ENCODE measurements around the gene ESCO1.

Gene ESCO1

DNA sequence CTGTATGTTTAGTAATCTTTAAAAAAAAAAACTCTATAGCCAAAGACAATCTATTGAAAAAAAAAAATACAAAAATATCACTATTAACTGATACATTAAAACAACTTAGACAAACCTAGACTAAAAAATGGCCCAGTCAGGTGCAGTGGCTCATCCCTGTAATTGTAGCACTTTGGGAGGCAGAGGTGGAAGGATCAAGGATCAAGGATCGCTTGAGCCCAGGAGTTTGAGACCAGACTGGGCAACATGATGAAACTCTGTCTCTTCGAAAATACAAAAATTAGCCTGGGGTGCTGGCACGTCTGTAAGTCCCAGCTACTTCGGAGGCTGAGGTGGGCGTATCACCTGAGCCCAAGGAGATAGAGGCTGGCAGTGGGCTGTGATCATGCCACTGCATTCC, 16.1 kb downstream of the ESCO1 start:
- no peak for DNase-seq (ENCODE audit: low spot score)

GRCh38 chr18:21575656-21576055, 24.8 kb downstream of the ESCO1 start:
- DNase-seq (ENCODE audit: low spot score) = no peak

- no peak for DNase-seq (ENCODE audit: low spot score)
Measured at GRCh38 chr18:21571772-21572171, 28.7 kb downstream of the ESCO1 start.

DNA sequence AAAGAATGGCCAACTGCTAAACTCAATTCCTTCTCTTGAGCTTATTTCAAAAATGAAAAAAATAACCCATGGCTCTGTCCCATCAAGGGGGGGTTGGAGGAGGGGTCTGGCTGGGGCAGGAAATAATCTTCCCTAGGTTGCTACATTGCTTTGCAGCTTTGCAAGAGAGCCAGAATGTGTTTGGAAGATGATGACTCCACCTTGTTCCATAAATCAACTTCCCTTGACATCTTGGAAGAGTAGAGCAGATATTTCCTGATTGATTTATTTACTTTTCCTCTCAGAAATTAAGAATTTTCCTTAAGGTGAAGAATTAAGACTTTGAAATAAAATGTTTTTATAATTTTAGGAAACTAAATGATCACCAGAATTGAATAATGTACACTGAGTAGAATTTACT, 41.3 kb downstream of the ESCO1 start:
- DNase-seq (ENCODE audit: low spot score) = no peak

DNA sequence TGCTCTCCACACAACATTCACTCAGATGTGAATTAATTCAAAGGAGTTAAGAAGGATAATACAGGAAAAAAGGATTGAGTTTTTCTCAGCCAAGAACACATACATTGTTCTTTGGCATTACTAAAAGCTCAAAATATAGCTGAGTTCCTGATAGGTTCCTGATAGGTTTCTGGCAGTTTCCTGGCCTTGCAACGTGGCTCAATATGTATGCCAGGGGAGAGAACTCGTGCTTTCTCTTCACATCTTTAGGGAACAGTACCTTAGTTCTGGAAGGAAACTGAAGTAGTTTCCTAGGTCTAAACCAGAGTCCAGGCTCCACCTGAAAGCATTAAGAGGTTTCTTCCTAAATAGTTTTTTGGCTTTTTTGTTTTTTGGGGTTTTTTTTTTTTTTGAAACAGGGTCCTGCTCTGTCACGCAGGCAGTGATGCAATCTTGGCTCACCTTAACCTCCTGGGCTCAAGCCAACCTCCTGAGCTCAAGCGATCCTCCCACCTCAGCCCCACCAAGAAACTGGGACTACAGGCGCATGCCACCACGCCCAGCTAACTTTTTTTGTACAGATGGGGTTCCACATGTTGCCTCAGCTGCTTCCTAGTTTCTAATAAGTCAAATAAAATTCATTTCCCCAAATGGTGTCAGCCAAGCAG, 42.8 kb downstream of the ESCO1 start:
- no peak for DNase-seq (ENCODE audit: low spot score)

DNA sequence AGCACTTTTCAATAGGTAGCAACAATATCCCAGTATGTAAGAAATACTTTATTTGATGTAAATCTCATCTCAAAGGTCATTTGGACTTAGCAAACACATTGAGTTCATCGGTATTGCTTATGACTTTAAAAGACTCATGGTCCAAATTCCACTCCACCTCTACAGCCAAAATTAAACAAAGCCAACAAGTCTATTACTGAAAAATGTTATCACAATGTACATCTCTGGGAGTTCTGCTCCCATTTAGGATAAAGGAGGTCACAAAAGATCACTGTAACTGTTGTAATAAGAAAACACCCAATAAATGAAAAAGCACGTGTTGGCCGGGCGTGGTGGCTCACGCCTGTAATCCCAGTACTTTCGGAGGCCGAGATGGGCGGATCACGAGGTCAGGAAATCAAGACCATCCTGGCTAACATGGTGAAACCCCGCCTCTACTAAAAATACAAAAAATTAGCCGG, 50.0 kb downstream of the ESCO1 start:
- no peak for DNase-seq (ENCODE audit: low spot score)

GRCh38 chr18:21548647-21549046, 51.9 kb downstream of the ESCO1 start:
- no peak for DNase-seq (ENCODE audit: low spot score)

- DNase-seq (ENCODE audit: low spot score) = no peak
Measured at GRCh38 chr18:21546423-21546822, 54.1 kb downstream of the ESCO1 start.

- DNase-seq (ENCODE audit: low spot score) = no peak
Measured at GRCh38 chr18:21538230-21538629, 62.3 kb downstream of the ESCO1 start.

- no peak for DNase-seq (ENCODE audit: low spot score)
Measured at GRCh38 chr18:21534327-21534726, 66.2 kb downstream of the ESCO1 start.

GRCh38 chr18:21526463-21526862, 74.0 kb downstream of the ESCO1 start:
- DNase-seq (ENCODE audit: low spot score) = no peak

- DNase-seq (ENCODE audit: low spot score) = no peak
Measured at GRCh38 chr18:21525916-21526315, 74.6 kb downstream of the ESCO1 start.

- no peak for DNase-seq (ENCODE audit: low spot score)
Measured at GRCh38 chr18:21522530-21522929, 78.0 kb downstream of the ESCO1 start.

- no peak for DNase-seq (ENCODE audit: low spot score)
Measured at GRCh38 chr18:21513741-21514140, 86.8 kb downstream of the ESCO1 start.

DNA sequence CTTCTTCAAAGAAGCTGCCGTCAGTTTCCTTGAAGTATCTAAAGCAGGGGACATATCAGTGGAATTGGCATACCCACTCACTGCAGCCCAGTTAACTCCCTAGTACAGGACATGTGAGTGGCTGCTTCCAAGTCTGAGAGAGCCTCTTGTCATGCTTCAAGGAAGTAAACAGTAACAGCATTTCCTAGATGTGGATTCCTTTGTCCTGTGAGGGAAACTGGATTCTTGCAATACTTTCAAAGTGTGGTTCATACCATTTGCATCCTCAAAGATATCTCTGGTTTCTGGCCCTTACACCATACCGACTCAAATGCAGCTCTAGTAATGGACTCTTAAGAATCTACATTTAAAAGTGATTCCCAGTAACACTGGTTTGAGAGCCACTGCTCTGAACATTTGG, 87.2 kb downstream of the ESCO1 start:
- DNase-seq (ENCODE audit: low spot score) = no peak

- DNase-seq (ENCODE audit: low spot score) = no peak
Measured at GRCh38 chr18:21509062-21509461, 91.4 kb downstream of the ESCO1 start.

- DNase-seq (ENCODE audit: low spot score) = no peak
Measured at GRCh38 chr18:21507913-21508701, 92.4 kb downstream of the ESCO1 start.

DNA sequence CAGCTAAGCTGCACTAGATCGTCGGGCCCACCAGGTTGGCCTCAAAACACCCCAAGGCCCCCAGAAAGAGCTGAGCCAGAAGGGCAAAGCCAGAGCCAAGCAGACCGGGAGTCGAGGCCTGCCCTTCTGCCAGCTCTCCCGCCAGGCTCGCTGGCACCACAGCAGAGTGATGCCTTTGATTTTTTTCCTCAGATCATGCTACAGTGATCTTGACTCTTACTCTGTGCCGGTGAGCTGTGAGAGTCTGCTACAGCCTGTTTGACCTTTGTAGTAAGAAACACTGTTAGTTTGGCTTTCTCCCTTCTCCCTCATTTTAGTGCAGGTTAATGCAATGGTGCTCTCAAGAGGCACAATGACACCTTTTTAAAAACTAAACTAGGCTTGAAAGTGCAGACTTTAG, 97.8 kb downstream of the ESCO1 start:
- DNase-seq (ENCODE audit: low spot score) = no peak

GRCh38 chr18:21499997-21500396, 100.5 kb downstream of the ESCO1 start:
- DNase-seq (ENCODE audit: low spot score) = no peak

- no peak for DNase-seq (ENCODE audit: low spot score)
Measured at GRCh38 chr18:21496277-21496835, 104.1 kb downstream of the ESCO1 start.

DNA sequence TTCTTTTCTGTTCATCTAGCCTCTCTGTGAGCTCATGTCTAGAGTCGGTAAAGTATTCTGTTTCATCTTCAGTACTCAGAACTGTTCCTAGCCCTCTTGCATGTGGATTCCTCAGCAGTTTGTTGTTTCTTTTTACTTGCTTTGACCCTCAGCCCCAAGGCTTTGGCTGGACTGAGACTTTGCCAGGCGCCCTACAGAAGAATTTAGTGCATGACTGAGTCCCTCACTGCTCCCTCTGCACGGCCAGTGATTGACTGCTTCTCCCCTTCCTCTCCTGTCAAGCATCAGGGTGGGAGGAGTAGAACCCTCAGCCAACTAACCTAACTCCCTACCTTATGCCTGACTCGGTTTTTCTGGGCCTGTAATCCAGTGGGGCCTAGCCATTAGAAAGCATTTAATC, 109.8 kb downstream of the ESCO1 start:
- no peak for DNase-seq (ENCODE audit: low spot score)

GRCh38 chr18:21489919-21490495, 110.5 kb downstream of the ESCO1 start:
- no peak for DNase-seq (ENCODE audit: low spot score)

All from germinal center (tissue), 1 donor.